Cardiac fibroblast (primary cell): ENCODE measurements around the gene CTAGE1.

Source experiments
- DNase-seq, 2 donors: peaks; one replicate each; pipeline versions ENCODE4 v3.0.0 to v3.0.0-alpha.2; 2010; ENCODE audit warnings: low read depth in 2 of 2
- H3K4me3 ChIP-seq, 2 donors: replicated peaks in 1 of 2; 1 replicate in 1 of 2; 2 replicates in 1 of 2; pipeline ENCODE4 v1.5.1; 2011; ENCODE audit warnings: low read depth in 2 of 2, low read length in 2 of 2, mild to moderate bottlenecking in 2 of 2, moderate library complexity in 1 of 2
- CTCF ChIP-seq: IDR thresholded peaks from one replicate; pipeline ENCODE4 v1.5.1; 2011; ENCODE audit warnings: low read depth, mild to moderate bottlenecking, low read length, inconsistent platforms

Gene CTAGE1

DNA sequence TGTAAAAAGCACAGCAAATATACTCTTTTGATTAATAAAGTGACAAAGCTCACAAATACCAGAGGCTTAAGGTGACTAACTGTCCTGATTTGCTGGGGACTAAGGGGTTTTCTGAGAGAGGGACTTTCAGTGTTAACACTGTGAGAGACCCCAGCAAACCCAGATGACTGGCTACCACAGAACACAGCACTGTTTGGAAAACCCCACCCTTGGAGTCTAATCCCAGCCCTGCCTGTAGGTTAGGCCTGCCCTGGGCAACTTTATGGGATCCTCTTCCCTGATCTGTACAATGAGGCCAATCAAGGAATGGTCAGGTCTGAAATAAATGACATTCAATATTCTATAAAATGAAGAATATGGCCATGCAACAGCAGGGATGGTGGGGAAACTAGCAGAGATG is 30.5 kb upstream of the CTAGE1 start:
- no peak for TF ChIP-seq CTCF
- no peak overlapping the region for H3K4me3 ChIP-seq
- DNase-seq = no peak

- TF ChIP-seq CTCF = no peak
- no peak for DNase-seq
- H3K4me3 ChIP-seq = no peak overlapping the region
Observed at GRCh38 chr18:22447792-22448191, 30.1 kb upstream of the CTAGE1 start.

DNA sequence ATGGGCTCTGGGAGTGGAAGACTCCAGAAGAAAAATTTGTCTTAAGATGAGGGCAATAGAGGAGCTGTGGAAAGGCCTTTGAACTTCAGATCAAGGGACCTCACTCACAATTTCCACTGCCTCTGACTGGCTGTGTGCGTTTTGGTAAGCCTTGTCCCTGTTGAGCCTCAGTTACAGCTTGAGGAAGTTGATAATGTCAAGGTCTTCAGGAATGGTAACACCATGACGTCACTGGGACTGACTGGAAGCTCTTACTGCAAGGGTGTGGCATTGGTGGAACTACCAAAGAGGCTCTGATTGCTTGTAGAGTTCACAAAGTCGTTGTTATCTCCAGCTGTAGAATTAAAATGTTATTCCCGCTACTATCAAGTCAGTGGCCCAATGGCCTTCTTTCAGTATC is 29.2 kb upstream of the CTAGE1 start:
- DNase-seq = no peak
- no peak overlapping the region for H3K4me3 ChIP-seq
- TF ChIP-seq CTCF = no peak

DNA sequence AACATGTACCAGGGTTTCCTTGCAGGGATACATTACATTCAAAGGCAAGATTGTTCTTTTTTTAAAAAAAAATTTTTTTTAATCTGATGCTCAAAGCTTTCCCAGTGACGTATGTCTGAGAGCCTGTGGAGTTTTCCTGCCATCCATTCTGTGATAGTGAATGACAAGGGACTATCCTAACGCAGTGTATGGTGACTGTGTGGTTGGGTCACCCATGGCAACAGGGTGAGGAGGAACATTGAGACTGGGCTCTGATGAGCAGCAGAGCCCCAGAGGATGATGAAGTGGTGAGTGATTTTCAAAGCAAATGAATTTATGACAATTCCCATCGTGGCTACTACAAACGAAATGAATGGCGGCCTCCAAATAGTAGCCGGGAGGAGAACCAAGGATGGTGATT is 28.6 kb upstream of the CTAGE1 start:
- DNase-seq = no peak
- H3K4me3 ChIP-seq = no peak overlapping the region
- TF ChIP-seq CTCF = no peak

DNA sequence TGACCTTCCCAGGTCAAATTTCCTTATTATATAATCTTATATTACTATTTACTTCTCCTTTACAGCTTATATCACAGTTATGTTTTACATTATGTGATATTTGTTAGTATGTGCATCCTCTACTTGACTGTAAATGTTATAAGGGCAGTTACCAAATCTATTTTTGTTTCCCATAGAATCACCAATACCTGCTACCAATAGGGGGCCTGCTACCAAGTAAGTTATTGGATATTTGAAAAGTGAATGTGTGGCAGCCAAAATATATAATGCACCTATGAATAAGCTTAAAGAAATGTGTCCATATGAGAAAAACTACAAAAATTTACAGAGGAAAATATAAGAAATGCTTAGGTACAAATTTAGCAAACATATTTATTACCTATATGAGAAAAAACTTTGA is 23.9 kb upstream of the CTAGE1 start:
- DNase-seq = no peak
- no peak overlapping the region for H3K4me3 ChIP-seq
- TF ChIP-seq CTCF = no peak

- peak; percentile 27 to 82 for DNase-seq
- no peak for TF ChIP-seq CTCF
- no peak overlapping the region for H3K4me3 ChIP-seq
Observed at GRCh38 chr18:22439447-22439846, 21.7 kb upstream of the CTAGE1 start.

- DNase-seq = no peak
- no peak for TF ChIP-seq CTCF
- no peak overlapping the region for H3K4me3 ChIP-seq
Observed at GRCh38 chr18:22436136-22436535, 18.4 kb upstream of the CTAGE1 start.
